Tibial artery (tissue), 4 donors: ENCODE data around the gene EXOC7.

ENCODE experiments used
- DNase-seq, 2 donors: peaks; one replicate each; pipeline ENCODE4 v3.0.0-alpha.2; 2019
- H3K27ac ChIP-seq, 2 donors: fragments of 200-600 bp; sonication (generic) in 1 of 2; 1 replicate in 1 of 2; 2 replicates in 1 of 2; pipeline ENCODE4 v1.5.1; 2018 to 2019; ENCODE audit warnings: mild to moderate bottlenecking in 1 of 2
- H3K27me3 ChIP-seq, 2 donors: fragments of 200-600 bp; sonication (generic) in 1 of 2; one replicate each; pipeline versions ENCODE4 v1.5.1 to v1.6.0; 2016 to 2019
- H3K36me3 ChIP-seq, 3 donors: fragments of 200-600 bp; sonication (generic) in 2 of 3; one replicate each; pipeline ENCODE4 v1.5.1; 2016 to 2019; ENCODE audit warnings: mild to moderate bottlenecking in 2 of 3
- H3K4me1 ChIP-seq, 4 donors: fragments of 200-600 bp; sonication (generic) in 2 of 4; 1 replicate in 3 of 4; 2 replicates in 1 of 4; pipeline ENCODE4 v1.5.1; 2016 to 2019
- H3K4me3 ChIP-seq, 2 donors: fragments of 200-600 bp; sonication (generic) in 1 of 2; 1 replicate in 1 of 2; 2 replicates in 1 of 2; pipeline ENCODE4 v1.5.1; 2018 to 2019; ENCODE audit warnings: mild to moderate bottlenecking in 2 of 2
- H3K9me3 ChIP-seq, 3 donors: fragments of 200-600 bp; sonication (generic) in 1 of 3; one replicate each; pipeline ENCODE4 v1.5.1; 2016 to 2019
- intact Hi-C: fragments of 100-400 bp; cut with DNase I; formaldehyde crosslinking; loops from one replicate; pipeline ENCODE4 v1.15.0; 2023; ENCODE audit warnings: low total_unique reads
- TF ChIP-seq, protein P1 (sequence below), 2 experiments: fragments of 200-600 bp in 1 of 2; fragments of 450-650 bp in 1 of 2; IDR thresholded peaks; one replicate each; pipeline ENCODE4 v1.5.1; 2017 to 2019; ENCODE audit warnings: antibody characterized with exemption in 2 of 2, mild to moderate bottlenecking in 1 of 2, moderate library complexity in 1 of 2

Gene EXOC7

GRCh38 chr17:76123191-76123499 is 19.6 kb upstream of the EXOC7 start:
- no peak for DNase-seq
- Histone ChIP-seq H3K9me3 (no peaks in the 10 kb centered on the region), H3K4me1 (peaks cover 0 to 11% (median 10%) of the 10 kb centered on the region in 4 donors), H3K36me3 (no peaks in the 10 kb centered on the region), H3K27ac (no peak overlapping the region), H3K4me3 (no peak overlapping the region), H3K27me3 (peaks cover 0 to 37% of the 10 kb centered on the region in 2 donors)
- intact Hi-C loops: no loop called here
- TF ChIP-seq, protein P1, sequence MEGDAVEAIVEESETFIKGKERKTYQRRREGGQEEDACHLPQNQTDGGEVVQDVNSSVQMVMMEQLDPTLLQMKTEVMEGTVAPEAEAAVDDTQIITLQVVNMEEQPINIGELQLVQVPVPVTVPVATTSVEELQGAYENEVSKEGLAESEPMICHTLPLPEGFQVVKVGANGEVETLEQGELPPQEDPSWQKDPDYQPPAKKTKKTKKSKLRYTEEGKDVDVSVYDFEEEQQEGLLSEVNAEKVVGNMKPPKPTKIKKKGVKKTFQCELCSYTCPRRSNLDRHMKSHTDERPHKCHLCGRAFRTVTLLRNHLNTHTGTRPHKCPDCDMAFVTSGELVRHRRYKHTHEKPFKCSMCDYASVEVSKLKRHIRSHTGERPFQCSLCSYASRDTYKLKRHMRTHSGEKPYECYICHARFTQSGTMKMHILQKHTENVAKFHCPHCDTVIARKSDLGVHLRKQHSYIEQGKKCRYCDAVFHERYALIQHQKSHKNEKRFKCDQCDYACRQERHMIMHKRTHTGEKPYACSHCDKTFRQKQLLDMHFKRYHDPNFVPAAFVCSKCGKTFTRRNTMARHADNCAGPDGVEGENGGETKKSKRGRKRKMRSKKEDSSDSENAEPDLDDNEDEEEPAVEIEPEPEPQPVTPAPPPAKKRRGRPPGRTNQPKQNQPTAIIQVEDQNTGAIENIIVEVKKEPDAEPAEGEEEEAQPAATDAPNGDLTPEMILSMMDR (IDR thresholded peaks at IDR 0.05): no peak

- Histone ChIP-seq H3K36me3 (no peaks in the 10 kb centered on the region), H3K9me3 (no peaks in the 10 kb centered on the region), H3K4me1 (peaks cover 0 to 11% (median 10%) of the 10 kb centered on the region in 4 donors), H3K27me3 (peaks cover 0 to 37% of the 10 kb centered on the region in 2 donors), H3K4me3 (no peak overlapping the region), H3K27ac (no peak overlapping the region)
- no peak for DNase-seq
- TF ChIP-seq, protein P1 (IDR thresholded peaks at IDR 0.05): no peak
- intact Hi-C loops: no loop called here
These were observed 19.0 kb upstream of the EXOC7 start for GRCh38 chr17:76122431-76123190.

- Histone ChIP-seq H3K27me3 (peaks cover 0 to 37% of the 10 kb centered on the region in 2 donors), H3K27ac (peak overlapping the region; percentile 5 to 17), H3K4me1 (peaks cover 0 to 11% (median 10%) of the 10 kb centered on the region in 4 donors), H3K36me3 (no peaks in the 10 kb centered on the region), H3K4me3 (peak overlapping the region; percentile 39 to 55), H3K9me3 (no peaks in the 10 kb centered on the region)
- TF ChIP-seq, protein P1 (IDR thresholded peaks at IDR 0.05): no peak
- intact Hi-C loops: loop anchor here (2.0 kb wide), 1 partner anchor 159 kb away; no protein-coding TSS in a partner anchor
- DNase-seq: no peak
These were observed 18.4 kb upstream of the EXOC7 start for GRCh38 chr17:76121932-76122430.

DNA sequence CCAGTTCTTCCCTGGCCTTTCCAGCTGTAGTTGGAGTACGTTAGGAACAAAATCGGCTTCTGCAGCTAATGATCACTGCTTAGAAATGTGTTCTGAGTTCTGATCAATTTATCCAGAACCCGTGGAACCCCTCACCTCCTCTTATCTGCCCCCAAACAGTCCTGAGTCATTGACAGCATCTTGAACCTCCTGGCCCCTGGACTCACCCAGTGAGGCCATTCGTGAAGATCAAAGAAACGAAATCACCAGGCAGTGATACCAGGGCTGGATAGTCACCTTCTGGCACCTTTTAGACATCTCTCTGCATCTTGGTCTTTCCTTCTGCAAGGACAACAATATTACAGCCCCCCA is 17.0 kb upstream of the EXOC7 start:
- no peak overlapping the region for H3K4me3 ChIP-seq
- intact Hi-C loops: loop anchor here (2.0 kb wide), 1 partner anchor 160 kb away; no protein-coding TSS in a partner anchor
- peaks cover 0 to 37% of the 10 kb centered on the region in 2 donors for H3K27me3 ChIP-seq
- TF ChIP-seq, protein P1 (IDR thresholded peaks at IDR 0.05): no peak
- DNase-seq: no peak
- H3K4me1 ChIP-seq: peaks cover 0 to 11% (median 10%) of the 10 kb centered on the region in 4 donors
- no peak overlapping the region for H3K27ac ChIP-seq
- H3K36me3 ChIP-seq: no peaks in the 10 kb centered on the region
- H3K9me3 ChIP-seq: no peaks in the 10 kb centered on the region

DNA sequence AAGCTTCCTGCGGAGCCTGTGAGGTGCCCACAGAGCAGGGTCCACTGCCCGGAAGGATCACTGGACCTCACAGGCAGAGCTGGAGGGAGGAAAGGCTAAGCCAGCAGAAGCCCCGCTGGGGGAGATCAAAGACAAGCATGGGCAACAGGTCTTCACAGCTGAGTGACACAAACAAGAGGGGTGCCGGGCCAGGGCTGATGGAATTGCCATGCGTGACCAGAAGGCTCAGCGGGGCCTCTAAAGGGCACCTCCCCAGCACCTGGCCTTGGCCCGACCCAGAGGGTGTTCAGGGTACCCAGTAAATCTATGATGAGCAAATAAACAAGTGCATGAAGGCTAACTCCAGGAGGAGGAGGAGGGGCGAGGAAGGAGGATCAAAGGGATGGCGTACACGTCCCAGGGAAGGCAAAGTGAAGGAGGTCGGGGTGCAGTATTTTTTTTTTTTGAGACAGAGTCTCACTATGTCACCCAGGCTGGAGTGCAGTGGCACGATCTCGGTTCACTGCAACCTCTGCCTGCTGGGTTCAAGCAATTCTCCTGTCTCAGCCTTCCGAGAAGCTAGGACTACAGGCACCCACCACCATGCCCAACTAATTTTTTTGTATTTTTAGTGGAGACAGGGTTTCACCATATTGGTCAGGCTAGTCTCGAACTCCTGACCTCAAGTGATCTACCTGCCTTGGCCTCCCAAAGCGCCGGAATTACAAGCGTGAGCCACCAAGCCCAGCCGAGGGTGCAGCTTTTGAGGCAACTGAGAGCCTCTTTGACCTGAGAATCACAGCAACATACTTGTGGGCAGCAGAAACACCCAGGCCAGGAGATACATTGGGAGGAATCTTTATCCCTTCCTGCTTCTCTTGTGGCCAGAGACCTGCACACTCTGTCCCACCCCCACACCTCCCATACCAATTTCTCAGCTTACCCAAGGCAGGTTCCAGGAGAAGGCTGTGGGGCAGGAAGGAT is 16.1 kb upstream of the EXOC7 start:
- intact Hi-C loops: loop anchor here (2.0 kb wide), 1 partner anchor 161 kb away; no protein-coding TSS in a partner anchor
- TF ChIP-seq, protein P1 (IDR thresholded peaks at IDR 0.05): no peak
- Histone ChIP-seq H3K4me1 (peaks cover 0 to 11% (median 10%) of the 10 kb centered on the region in 4 donors), H3K4me3 (no peak overlapping the region), H3K36me3 (no peaks in the 10 kb centered on the region), H3K9me3 (no peaks in the 10 kb centered on the region), H3K27me3 (peaks cover 0 to 31% of the 10 kb centered on the region in 2 donors), H3K27ac (no peak overlapping the region)
- DNase-seq: no peak
